Endodermal cell (in vitro differentiated cells): ENCODE results near the gene NAV2. TPM values are rescaled to one million over a fixed set of nuclear protein-coding genes. Genes with fewer than 3 reads are reported as not detected.
"Not testable (repeated sequence)": the region's sequence is repeated elsewhere in the genome, so short reads cannot be mapped to it uniquely, and the experiment has no call there.

Experiments
- DNase-seq: peaks from one replicate; pipeline ENCODE4 v3.0.0-alpha.2; 2017
- H3K27ac ChIP-seq: 2 replicates; pipeline ENCODE4 v1.5.1; 2013; ENCODE audit warnings: mild to moderate bottlenecking, low read depth, low read length, moderate library complexity
- H3K27me3 ChIP-seq: 2 replicates; pipeline ENCODE4 v1.6.1; 2013; ENCODE audit warnings: mild to moderate bottlenecking, low read length, moderate library complexity; ENCODE audit not compliant: insufficient read depth, control insufficient read depth, poor library complexity, severe bottlenecking
- H3K36me3 ChIP-seq: 2 replicates; pipeline ENCODE4 v1.7.0; 2013; ENCODE audit warnings: mild to moderate bottlenecking, low read length, moderate library complexity; ENCODE audit not compliant: control insufficient read depth, insufficient read depth
- H3K4me1 ChIP-seq: one replicate; pipeline ENCODE4 v1.7.0; 2013; ENCODE audit warnings: low read length; ENCODE audit not compliant: control insufficient read depth, insufficient read depth
- H3K4me3 ChIP-seq: 2 replicates; pipeline ENCODE4 v1.5.1; 2013; ENCODE audit warnings: mild to moderate bottlenecking, low read length, moderate library complexity
- H3K9ac ChIP-seq: 2 replicates; pipeline ENCODE4 v1.6.1; 2013; ENCODE audit warnings: mild to moderate bottlenecking, low read length, moderate library complexity; ENCODE audit not compliant: poor library complexity, severe bottlenecking; ENCODE audit errors: extremely low read depth
- H3K9me3 ChIP-seq: 2 replicates; pipeline ENCODE4 v1.6.1; 2013; ENCODE audit warnings: mild to moderate bottlenecking, low read length, moderate library complexity; ENCODE audit not compliant: control insufficient read depth
- H3K27ac Mint-ChIP-seq: 2 replicates; pipeline ENCODE4 v1.8.0; 2020; ENCODE audit warnings: mixed read lengths
- H3K27me3 Mint-ChIP-seq: 2 replicates; pipeline ENCODE4 v1.8.0; 2021; ENCODE audit warnings: mild to moderate bottlenecking, mixed read lengths; ENCODE audit not compliant: insufficient read depth
- H3K36me3 Mint-ChIP-seq: 2 replicates; pipeline ENCODE4 v1.8.0; 2020; ENCODE audit warnings: low read depth, mixed read lengths
- H3K4me1 Mint-ChIP-seq: 2 replicates; pipeline ENCODE4 v1.8.0; 2020; ENCODE audit warnings: mixed read lengths
- H3K4me3 Mint-ChIP-seq: 2 replicates; pipeline ENCODE4 v1.8.0; 2020; ENCODE audit warnings: mild to moderate bottlenecking, moderate library complexity, mixed read lengths
- H3K9me3 Mint-ChIP-seq: 2 replicates; pipeline ENCODE4 v1.8.0; 2020; ENCODE audit warnings: mild to moderate bottlenecking, mixed read lengths
- CTCF ChIP-seq: fragments of 200-600 bp; sonication (generic); conservative IDR thresholded peaks from 2 replicates; pipeline ENCODE4 v1.5.0; 2021; ENCODE audit warnings: antibody characterized with exemption, mild to moderate bottlenecking
- WGBS, 2 experiments: methylation state at CpG; one replicate each; pipeline versions ENCODE4 v1.1.5 to v1.1.7; 2013; ENCODE audit warnings: missing lambda C conversion rate in 2 of 2, mixed read lengths in 1 of 2; ENCODE audit not compliant: insufficient coverage in 1 of 2, insufficient read length in 1 of 2; 5-methylcytosine and 5-hydroxymethylcytosine counted together
- total RNA-seq, 2 donors: library from RNA; stranded (reverse); fragmentation: NEBNext Ultra II Directional in 1 of 2; extraction: Animal tissue kit (Norgen Biotek cat#: 25700) in 1 of 2; gene quantifications; 2 replicates in 1 of 2; 3 replicates in 1 of 2; pipeline ENCODE4 v1.2.1, GENCODE V29; 2021

The NAV2 gene
- total RNA-seq, 2 donors from 2014 or later = 37.1 to 42.4 TPM

DNA sequence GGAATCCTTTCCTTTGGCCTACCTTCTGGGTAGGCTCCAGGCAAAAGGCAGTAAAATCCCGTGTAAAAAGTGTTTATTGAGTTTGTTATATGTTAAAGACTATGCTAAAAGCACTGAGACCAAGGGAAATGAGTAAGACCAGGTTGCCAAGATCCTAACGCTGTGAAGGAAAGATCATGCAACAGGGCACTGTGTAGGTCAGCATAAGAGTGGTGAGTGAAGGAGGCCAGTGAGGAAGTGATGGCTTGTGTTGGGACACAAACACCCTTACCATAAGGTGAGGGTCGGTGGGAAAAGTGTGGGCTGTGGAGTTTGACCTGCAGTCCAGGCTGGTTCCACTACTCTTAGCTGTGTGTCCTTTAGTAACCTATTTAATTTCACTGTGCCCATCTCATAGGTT, 245.6 kb downstream of the NAV2 start:
- Mint-ChIP-seq H3K27me3 (no peaks in the 10 kb centered on the region), H3K36me3 (no peaks in the 10 kb centered on the region), H3K4me3 (no peak overlapping the region), H3K4me1 (peaks cover 10% of the 10 kb centered on the region), H3K27ac (no peak overlapping the region), H3K9me3 (no peaks in the 10 kb centered on the region)
- no peak for TF ChIP-seq CTCF
- H3K9me3 ChIP-seq = no peaks in the 10 kb centered on the region
- DNase-seq = no peak
- WGBS, 2 experiments = 83% methylated on average over 3 of the region's 3 CpGs
- no peak overlapping the region for H3K27ac ChIP-seq
- peaks cover under 1% of the 10 kb centered on the region for H3K4me1 ChIP-seq
- no peaks in the 10 kb centered on the region for H3K36me3 ChIP-seq
- H3K9ac ChIP-seq = no peak overlapping the region
- H3K27me3 ChIP-seq = no peaks in the 10 kb centered on the region
- H3K4me3 ChIP-seq = no peak overlapping the region

DNA sequence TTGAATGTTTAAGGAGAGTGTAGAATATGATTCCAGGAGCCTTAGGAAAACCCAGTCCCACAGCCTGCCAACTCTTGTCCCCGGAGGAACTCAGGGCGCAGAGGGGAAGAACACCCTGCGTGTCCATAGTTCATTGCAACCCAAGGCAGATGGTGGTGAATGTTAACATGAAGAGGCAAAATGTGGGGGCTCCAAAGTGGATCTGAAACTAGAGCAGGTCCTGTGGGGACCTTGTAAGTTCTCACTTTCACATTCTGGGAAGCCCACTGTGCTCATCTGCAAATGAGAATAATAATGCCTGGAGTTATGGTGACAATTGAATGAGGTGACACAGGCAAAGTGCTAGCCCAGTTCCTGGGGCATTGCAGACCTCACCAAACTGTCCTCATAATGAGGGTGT, 246.6 kb downstream of the NAV2 start:
- WGBS, 2 experiments = 94% methylated on average over 3 of the region's 3 CpGs; no CpG with 5 or more reads in 1 of the 2 experiments

GRCh38 chr11:19959648-19960059, 247.0 kb downstream of the NAV2 start:
- 86 to 96% methylated on average over 4 to 10 of the region's 10 CpGs for WGBS, 2 experiments
- H3K36me3 ChIP-seq = no peaks in the 10 kb centered on the region
- H3K9me3 Mint-ChIP-seq = no peaks in the 10 kb centered on the region
- H3K4me3 Mint-ChIP-seq = no peak overlapping the region
- H3K27ac ChIP-seq = no peak overlapping the region
- no peak for TF ChIP-seq CTCF
- H3K27ac Mint-ChIP-seq = no peak overlapping the region
- no peaks in the 10 kb centered on the region for H3K27me3 Mint-ChIP-seq
- no peaks in the 10 kb centered on the region for H3K4me1 Mint-ChIP-seq
- H3K9me3 ChIP-seq = no peaks in the 10 kb centered on the region
- no peak overlapping the region for H3K4me3 ChIP-seq
- H3K9ac ChIP-seq = no peak overlapping the region
- H3K36me3 Mint-ChIP-seq = no peaks in the 10 kb centered on the region
- no peak for DNase-seq
- H3K4me1 ChIP-seq = no peaks in the 10 kb centered on the region
- H3K27me3 ChIP-seq = no peaks in the 10 kb centered on the region

More for the DNA sequence above, 246.6 kb downstream of the NAV2 start:
- H3K4me3 Mint-ChIP-seq = no peak overlapping the region
- no peaks in the 10 kb centered on the region for H3K36me3 Mint-ChIP-seq
- no peak for DNase-seq
- Histone ChIP-seq H3K27ac (no peak overlapping the region), H3K4me1 (no peaks in the 10 kb centered on the region), H3K4me3 (no peak overlapping the region), H3K27me3 (no peaks in the 10 kb centered on the region), H3K9me3 (no peaks in the 10 kb centered on the region), H3K9ac (no peak overlapping the region), H3K36me3 (no peaks in the 10 kb centered on the region)
- no peak for TF ChIP-seq CTCF
- H3K4me1 Mint-ChIP-seq = no peaks in the 10 kb centered on the region
- no peak overlapping the region for H3K27ac Mint-ChIP-seq
- H3K9me3 Mint-ChIP-seq = no peaks in the 10 kb centered on the region
- H3K27me3 Mint-ChIP-seq = no peaks in the 10 kb centered on the region

GRCh38 chr11:19960410-19960809, 247.8 kb downstream of the NAV2 start:
- not testable (repeated sequence) for H3K4me3 Mint-ChIP-seq, H3K27ac Mint-ChIP-seq, H3K36me3 Mint-ChIP-seq, H3K4me1 ChIP-seq, H3K36me3 ChIP-seq, H3K27me3 Mint-ChIP-seq, H3K9ac ChIP-seq, H3K9me3 Mint-ChIP-seq, DNase-seq, H3K4me3 ChIP-seq, H3K4me1 Mint-ChIP-seq, H3K27ac ChIP-seq, H3K27me3 ChIP-seq, H3K9me3 ChIP-seq
- 93 to 100% methylated on average over 1 to 3 of the region's 3 CpGs for WGBS, 2 experiments
